ENCODE measurements around the gene KLHL28.

DNA sequence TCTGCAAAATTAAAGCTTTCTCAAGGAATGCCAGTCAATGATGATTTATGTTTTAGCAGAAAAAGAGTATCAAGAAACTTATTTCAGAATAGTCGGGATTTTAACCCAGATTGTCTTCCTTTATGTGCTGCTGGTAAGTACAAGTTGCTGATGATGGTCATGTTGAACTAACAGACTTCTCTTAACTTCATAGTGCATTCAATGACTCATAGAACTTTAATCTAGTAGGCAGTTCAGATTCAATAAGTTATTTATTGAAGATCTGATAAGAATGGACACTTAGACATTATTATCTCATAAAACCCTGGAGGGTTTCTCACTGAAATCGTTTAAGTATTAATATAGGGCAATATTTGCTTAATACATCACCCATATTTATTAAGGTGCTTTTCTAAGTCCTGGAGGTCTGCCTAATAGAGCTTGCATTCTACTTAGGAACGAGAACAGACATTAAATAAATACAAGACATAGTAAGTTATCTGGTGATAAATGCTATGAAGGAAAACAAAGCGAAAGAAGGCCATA, 34.1 kb upstream of the KLHL28 start:
- no peak for TF ChIP-seq POLR2A (IDR thresholded peaks at IDR 0.05; ENCODE audit: low read length)
- TF ChIP-seq, protein P1, sequence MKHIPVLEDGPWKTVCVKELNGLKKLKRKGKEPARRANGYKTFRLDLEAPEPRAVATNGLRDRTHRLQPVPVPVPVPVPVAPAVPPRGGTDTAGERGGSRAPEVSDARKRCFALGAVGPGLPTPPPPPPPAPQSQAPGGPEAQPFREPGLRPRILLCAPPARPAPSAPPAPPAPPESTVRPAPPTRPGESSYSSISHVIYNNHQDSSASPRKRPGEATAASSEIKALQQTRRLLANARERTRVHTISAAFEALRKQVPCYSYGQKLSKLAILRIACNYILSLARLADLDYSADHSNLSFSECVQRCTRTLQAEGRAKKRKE (CRISPR knock-in tag; IDR thresholded peaks at IDR 0.05; ENCODE audit: low read depth) = no peak
- TF ChIP-seq, protein P2, sequence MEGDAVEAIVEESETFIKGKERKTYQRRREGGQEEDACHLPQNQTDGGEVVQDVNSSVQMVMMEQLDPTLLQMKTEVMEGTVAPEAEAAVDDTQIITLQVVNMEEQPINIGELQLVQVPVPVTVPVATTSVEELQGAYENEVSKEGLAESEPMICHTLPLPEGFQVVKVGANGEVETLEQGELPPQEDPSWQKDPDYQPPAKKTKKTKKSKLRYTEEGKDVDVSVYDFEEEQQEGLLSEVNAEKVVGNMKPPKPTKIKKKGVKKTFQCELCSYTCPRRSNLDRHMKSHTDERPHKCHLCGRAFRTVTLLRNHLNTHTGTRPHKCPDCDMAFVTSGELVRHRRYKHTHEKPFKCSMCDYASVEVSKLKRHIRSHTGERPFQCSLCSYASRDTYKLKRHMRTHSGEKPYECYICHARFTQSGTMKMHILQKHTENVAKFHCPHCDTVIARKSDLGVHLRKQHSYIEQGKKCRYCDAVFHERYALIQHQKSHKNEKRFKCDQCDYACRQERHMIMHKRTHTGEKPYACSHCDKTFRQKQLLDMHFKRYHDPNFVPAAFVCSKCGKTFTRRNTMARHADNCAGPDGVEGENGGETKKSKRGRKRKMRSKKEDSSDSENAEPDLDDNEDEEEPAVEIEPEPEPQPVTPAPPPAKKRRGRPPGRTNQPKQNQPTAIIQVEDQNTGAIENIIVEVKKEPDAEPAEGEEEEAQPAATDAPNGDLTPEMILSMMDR (IDR thresholded peaks at IDR 0.05) = no peak
- TF ChIP-seq CBX2 (IDR thresholded peaks at IDR 0.05; ENCODE audit: borderline replicate concordance, low read depth) = no peak
- no peak for TF ChIP-seq PHF8 (IDR thresholded peaks at IDR 0.05; ENCODE audit: borderline replicate concordance, low read depth)
- no peak for TF ChIP-seq CEBPB (IDR thresholded peaks at IDR 0.05)
- no peak for TF ChIP-seq POLR2AphosphoS2 (conservative IDR thresholded peaks at IDR 0.05; ENCODE audit: low read length)

Data from A549 (cell line).